PC-9 (cell line): ENCODE measurements around the gene MYOF. TPM values are rescaled to one million over a fixed set of nuclear protein-coding genes. Genes with fewer than 3 reads are reported as not detected.

Source experiments
- BruUV-seq: library from RNA; stranded (reverse); fragments of 400-500 nt; replicated peaks from 2 replicates; lab custom pipeline; 2021; lab: Mats Ljungman, UMichigan
- CTCF ChIA-PET: fragments of 300-600 bp; sonication (Branson Sonifier 250); formaldehyde crosslinking; loops from one replicate; lab custom pipeline; 2022; ENCODE audit warnings: antibody characterized with exemption; lab: Charles Lee
- POLR2A ChIA-PET: fragments of 300-600 bp; sonication (Branson Sonifier 250); formaldehyde crosslinking; loops from one replicate; lab custom pipeline; 2022; ENCODE audit warnings: antibody characterized with exemption; ENCODE audit not compliant: unreplicated experiment; lab: Charles Lee
- DNase-seq, 2 experiments: peaks; one replicate each; pipeline versions ENCODE4 v3.0.0 to v3.0.0-alpha.2; 2015 to 2022; ENCODE audit warnings: mixed read lengths in 1 of 2
- H2AFZ ChIP-seq: fragments of 200-600 bp; sonication (generic); 2 replicates; pipeline ENCODE4 v1.8.1; 2017; ENCODE audit warnings: antibody characterized with exemption
- H3F3A ChIP-seq: fragments of 200-600 bp; sonication (generic); 2 replicates; pipeline ENCODE4 v1.8.1; 2017; ENCODE audit warnings: antibody characterized with exemption, mild to moderate bottlenecking, low read depth; ENCODE audit not compliant: insufficient read depth
- H3K27ac ChIP-seq: fragments of 200-600 bp; sonication (generic); 2 replicates; pipeline ENCODE4 v1.6.1; 2016; ENCODE audit warnings: mixed run types
- H3K27me3 ChIP-seq: fragments of 200-600 bp; sonication (generic); 2 replicates; pipeline ENCODE4 v1.6.1; 2016; ENCODE audit warnings: low read depth, mixed run types; ENCODE audit not compliant: insufficient read depth
- H3K36me3 ChIP-seq: fragments of 200-600 bp; sonication (generic); 2 replicates; pipeline ENCODE4 v1.6.1; 2016; ENCODE audit warnings: low read depth, mixed run types
- H3K4me1 ChIP-seq: fragments of 200-600 bp; sonication (generic); replicated peaks from 2 replicates; pipeline ENCODE4 v1.6.1; 2016; ENCODE audit warnings: mixed run types; ENCODE audit not compliant: insufficient read depth
- H3K4me2 ChIP-seq: fragments of 200-600 bp; sonication (generic); 2 replicates; pipeline ENCODE4 v1.6.1; 2017; ENCODE audit warnings: mixed run types
- H3K4me3 ChIP-seq: fragments of 200-600 bp; sonication (generic); 2 replicates; pipeline ENCODE4 v1.6.1; 2016; ENCODE audit warnings: mixed run types
- H3K79me2 ChIP-seq: fragments of 200-600 bp; sonication (generic); 2 replicates; pipeline ENCODE4 v1.6.1; 2017; ENCODE audit warnings: low read depth, mixed run types
- H3K9me2 ChIP-seq: fragments of 200-600 bp; sonication (generic); 2 replicates; pipeline ENCODE4 v1.8.1; 2017; ENCODE audit warnings: mild to moderate bottlenecking; ENCODE audit not compliant: insufficient read depth
- H3K9me3 ChIP-seq: fragments of 200-600 bp; sonication (generic); 2 replicates; pipeline ENCODE4 v1.8.1; 2016; ENCODE audit warnings: low read depth; ENCODE audit not compliant: insufficient read depth
- H4K20me1 ChIP-seq: fragments of 200-600 bp; sonication (generic); 2 replicates; pipeline ENCODE4 v1.8.1; 2017; ENCODE audit not compliant: insufficient read depth
- CTCF ChIP-seq: fragments of 200-600 bp; sonication (generic); conservative IDR thresholded peaks from 2 replicates; pipeline ENCODE4 v1.6.1; 2017; ENCODE audit warnings: mixed run types, antibody characterized with exemption, mild to moderate bottlenecking, moderate library complexity
- EZH2 ChIP-seq: fragments of 200-600 bp; sonication (generic); IDR thresholded peaks from 2 replicates; pipeline ENCODE4 v1.8.0; 2017; ENCODE audit warnings: antibody characterized with exemption, low read depth
- intact Hi-C: fragments of 100-400 bp; cut with micrococcal nuclease; formaldehyde crosslinking; loops from one replicate; pipeline ENCODE4 v1.10.0; 2022; ENCODE audit not compliant: unreplicated experiment
- total RNA-seq: library from RNA; stranded (reverse); gene quantifications from 2 replicates; pipeline ENCODE4 v1.2.3, GENCODE V29; 2021

The MYOF gene
- total RNA-seq, 1 experiment from 2014 or later = 274 TPM

GRCh38 chr10:93488956-93489528 lies 6.9 kb upstream of the MYOF start:
- H2AFZ ChIP-seq = no peak overlapping the region

GRCh38 chr10:93485690-93486089 lies 3.6 kb upstream of the MYOF start:
- intact Hi-C loops = no loop called here
- H2AFZ ChIP-seq = no peak overlapping the region
- peaks cover 13% of the 10 kb centered on the region for H3K79me2 ChIP-seq
- no peak for DNase-seq
- no peaks in the 10 kb centered on the region for H3K9me2 ChIP-seq
- H3K4me3 ChIP-seq = no peak overlapping the region
- no peaks in the 10 kb centered on the region for H3K27me3 ChIP-seq
- no TSS peak for BruUV-seq
- H3K4me1 ChIP-seq = no peaks in the 10 kb centered on the region
- CTCF ChIA-PET = no interaction called here
- no peak overlapping the region for H3K27ac ChIP-seq
- no peak overlapping the region for H3K4me2 ChIP-seq
- peaks cover 8% of the 10 kb centered on the region; the same call in 1 of the 2 replicates for H3F3A ChIP-seq
- no peaks in the 10 kb centered on the region for H4K20me1 ChIP-seq
- POLR2A ChIA-PET = interaction anchor here (0.6 kb wide), 1 partner anchor 110 kb away, joined by 4 read pairs; no protein-coding TSS in a partner anchor
- no peaks in the 10 kb centered on the region for H3K9me3 ChIP-seq
- TF ChIP-seq CTCF = no peak
- no peak for TF ChIP-seq EZH2
- H3K36me3 ChIP-seq = no peaks in the 10 kb centered on the region

More at GRCh38 chr10:93488956-93489528, 6.9 kb upstream of the MYOF start:
- DNase-seq = no peak
- ChIA-PET CTCF (no interaction called here), POLR2A (interaction anchor here (0.6 kb wide), 1 partner anchor 52 kb away, joined by 8 read pairs; no protein-coding TSS in a partner anchor)
- TF ChIP-seq EZH2 = no peak
- TF ChIP-seq CTCF = no peak
- no peaks in the 10 kb centered on the region for H4K20me1 ChIP-seq
- no peaks in the 10 kb centered on the region for H3K9me3 ChIP-seq
- H3K9me2 ChIP-seq = no peaks in the 10 kb centered on the region
- no peak overlapping the region for H3K4me3 ChIP-seq
- H3K4me2 ChIP-seq = no peak overlapping the region
- H3K4me1 ChIP-seq = no peaks in the 10 kb centered on the region
- H3K27ac ChIP-seq = no peak overlapping the region
- H3K79me2 ChIP-seq = no peaks in the 10 kb centered on the region
- no peaks in the 10 kb centered on the region for H3K36me3 ChIP-seq
- H3K27me3 ChIP-seq = no peaks in the 10 kb centered on the region
- H3F3A ChIP-seq = no peaks in the 10 kb centered on the region
- no TSS peak for BruUV-seq
- intact Hi-C loops = no loop called here

GRCh38 chr10:93481637-93482144 lies 443 bp downstream of the MYOF start:
- Histone ChIP-seq H3K9me2 (no peaks in the 10 kb centered on the region), H3K9me3 (no peaks in the 10 kb centered on the region), H3K36me3 (no peaks in the 10 kb centered on the region), H3K4me3 (peak overlapping the region; percentile 67), H3K27ac (peak overlapping the region; percentile 99), H3K4me2 (peak overlapping the region; percentile 79), H3K79me2 (peaks cover 52% of the 10 kb centered on the region), H3F3A (peaks cover 13% of the 10 kb centered on the region; the same call in 1 of the 2 replicates), H4K20me1 (no peaks in the 10 kb centered on the region), H2AFZ (no peak overlapping the region), H3K4me1 (peaks cover 7% of the 10 kb centered on the region), H3K27me3 (no peaks in the 10 kb centered on the region)
- no peak for DNase-seq
- BruUV-seq = TSS peak; percentile 58
- ChIA-PET POLR2A (interaction anchor here (0.6 to 1.6 kb wide), 11 partner anchors 11 to 105 kb away, joined by 3 to 18 read pairs (median 7); partner anchors contain the start of gene CEP55), CTCF (interaction anchor here (0.6 to 2.5 kb wide), 7 partner anchors 11 to 105 kb away, joined by 3 to 20 read pairs (median 4); no protein-coding TSS in a partner anchor)
- no peak for TF ChIP-seq EZH2
- no peak for TF ChIP-seq CTCF
- intact Hi-C loops = loop anchor here (1.0 to 2.0 kb wide), 6 partner anchors 15 to 105 kb away; no protein-coding TSS in a partner anchor
